Measurements from ENCODE around the gene PCDH18.

- TF ChIP-seq EZH2 (IDR thresholded peaks at IDR 0.05; ENCODE audit: low read length), result no peak
- TF ChIP-seq CTCF (optimal IDR thresholded peaks at IDR 0.05 in 1 of 3, IDR thresholded peaks at IDR 0.05 in 1 of 3, conservative IDR thresholded peaks at IDR 0.05 in 1 of 3; ENCODE audit: extremely low read depth in 1 of 3, insufficient read depth in 2 of 3, low read length in 3 of 3), result no peak
These were observed 57.5 kb downstream of the PCDH18 start for GRCh38 chr4:137474711-137475301.

Measured in keratinocyte (primary cell).